Kidney glomerular epithelial cell (primary cell): ENCODE results near the gene LAMTOR5.
"Not testable (repeated sequence)": the region's sequence is repeated elsewhere in the genome, so short reads cannot be mapped to it uniquely, and the experiment has no call there.

ENCODE experiments used
- DNase-seq: peaks from one replicate; lab custom pipeline; 2025; lab: John Stamatoyannopoulos, UW

LAMTOR5 gene

GRCh38 chr1:110426854-110427253 lies 19.4 kb upstream of the LAMTOR5 start:
- no peak for DNase-seq

- DNase-seq, result no peak
Measured at GRCh38 chr1:110425612-110426152, 18.2 kb upstream of the LAMTOR5 start.

DNA sequence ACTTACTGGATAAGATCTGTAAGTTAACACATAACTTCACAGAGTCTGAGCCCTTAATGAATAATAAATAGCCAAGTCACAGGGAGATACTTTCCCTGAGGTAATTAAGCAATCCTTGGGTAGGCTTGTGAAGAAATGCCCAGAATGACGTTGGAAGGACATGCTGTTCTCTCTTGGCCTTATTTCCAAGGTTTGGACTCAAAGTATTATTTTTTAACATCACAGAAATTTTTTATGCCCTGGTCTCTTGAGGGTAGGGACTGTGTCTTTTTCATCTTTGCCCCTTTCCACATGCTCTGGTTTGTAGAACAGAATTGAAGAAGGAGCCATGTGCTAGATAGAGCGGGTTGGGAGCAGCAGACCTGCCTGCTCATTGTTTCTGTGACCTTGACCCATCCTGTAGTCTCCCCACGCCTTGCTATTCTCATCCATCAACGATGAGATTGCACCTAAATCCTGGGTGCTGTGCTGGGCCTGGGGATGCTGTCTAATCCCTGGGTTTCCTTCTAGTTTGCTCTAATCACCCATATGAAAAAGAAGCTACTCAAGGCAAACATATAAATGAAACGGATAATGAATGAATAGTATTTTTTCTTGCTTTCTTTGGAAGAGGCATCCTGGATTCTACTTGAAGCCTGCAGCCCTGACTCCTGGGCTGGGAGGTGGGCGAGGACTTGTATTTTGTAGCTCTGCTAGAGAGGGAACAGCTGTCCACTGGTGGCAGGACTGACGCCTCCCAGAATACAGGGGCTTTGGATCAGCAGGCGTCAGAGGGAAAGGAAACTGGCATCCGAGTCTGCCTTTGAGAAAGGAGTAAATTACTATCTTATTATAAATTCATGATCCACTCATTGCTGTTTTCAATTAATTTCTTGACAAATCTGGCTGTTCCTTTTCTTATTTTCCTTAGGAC lies 17.5 kb upstream of the LAMTOR5 start:
- DNase-seq, result no peak

- no peak for DNase-seq
Measured at GRCh38 chr1:110420874-110421793, 13.6 kb upstream of the LAMTOR5 start.

GRCh38 chr1:110420023-110420662 lies 12.6 kb upstream of the LAMTOR5 start:
- no peak for DNase-seq

GRCh38 chr1:110418729-110419128 lies 11.2 kb upstream of the LAMTOR5 start:
- no peak for DNase-seq

DNA sequence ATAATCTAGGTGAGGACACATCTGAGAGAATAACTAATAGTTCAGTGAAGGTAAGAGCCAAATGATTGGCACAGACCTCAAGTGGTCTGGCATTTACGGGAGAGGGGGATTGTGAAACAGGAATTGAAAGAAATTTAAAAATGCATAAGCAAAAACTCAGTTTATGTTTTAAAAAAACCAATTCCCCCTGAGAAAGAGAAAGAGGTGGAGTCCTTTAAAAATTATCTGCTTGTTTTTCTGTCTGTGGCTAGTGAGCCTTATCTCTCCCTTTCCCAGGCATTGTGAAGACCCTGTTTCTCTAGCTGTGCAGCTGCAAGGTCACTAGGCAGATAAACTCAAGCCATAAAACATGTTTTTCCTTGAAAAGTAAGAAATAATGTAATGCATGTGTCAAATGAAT lies 5.6 kb upstream of the LAMTOR5 start:
- not testable (repeated sequence) for DNase-seq

DNA sequence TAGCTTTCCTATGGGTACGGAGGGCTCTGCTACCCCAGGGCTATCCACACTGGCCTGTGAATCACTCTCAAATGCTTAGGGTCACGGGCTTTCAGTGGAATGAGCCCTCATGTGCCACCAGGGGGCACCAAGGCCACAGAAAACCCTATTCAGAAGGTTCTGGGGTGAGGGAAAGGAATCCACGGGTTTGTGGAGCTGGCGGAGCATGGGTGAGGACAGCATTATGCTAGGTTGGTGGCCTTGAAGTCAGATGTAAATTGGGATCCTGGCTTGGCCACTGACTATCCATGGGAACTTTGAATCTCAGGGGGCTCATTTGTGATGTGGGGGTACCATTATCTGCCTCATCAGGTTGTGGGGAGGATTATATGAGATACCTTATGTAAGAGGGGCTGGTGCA lies 5.1 kb upstream of the LAMTOR5 start:
- peak; percentile 44 for DNase-seq

DNA sequence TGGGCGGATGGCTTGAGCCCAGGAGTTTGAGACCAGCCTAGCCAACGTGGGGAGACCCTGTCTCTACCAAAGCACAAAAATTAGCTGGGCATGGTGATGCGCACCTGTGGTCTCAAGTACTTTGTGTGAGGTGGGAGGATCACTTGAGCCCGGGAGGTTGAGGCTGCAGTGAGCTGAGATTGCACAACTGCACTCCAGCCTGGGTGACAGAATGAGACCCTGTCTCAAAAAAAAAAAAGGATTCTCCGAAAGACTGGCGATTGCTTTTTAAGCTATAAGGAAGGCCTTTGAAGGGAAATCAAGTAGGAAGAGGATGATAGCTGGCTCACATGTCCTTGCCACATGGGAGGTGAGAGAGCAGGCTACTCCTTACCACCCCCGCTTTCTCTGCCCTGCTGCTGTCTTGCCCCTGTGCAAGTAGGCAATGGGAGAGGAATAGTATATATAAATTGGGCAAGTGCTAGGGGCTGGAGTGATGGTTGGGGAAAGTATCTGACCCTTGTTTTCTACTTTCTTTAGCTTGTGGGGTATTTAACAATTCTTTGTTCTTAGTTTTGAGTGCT lies 3.8 kb upstream of the LAMTOR5 start:
- no peak for DNase-seq

- no peak for DNase-seq
Measured at GRCh38 chr1:110409316-110409715, 1.8 kb upstream of the LAMTOR5 start.

DNA sequence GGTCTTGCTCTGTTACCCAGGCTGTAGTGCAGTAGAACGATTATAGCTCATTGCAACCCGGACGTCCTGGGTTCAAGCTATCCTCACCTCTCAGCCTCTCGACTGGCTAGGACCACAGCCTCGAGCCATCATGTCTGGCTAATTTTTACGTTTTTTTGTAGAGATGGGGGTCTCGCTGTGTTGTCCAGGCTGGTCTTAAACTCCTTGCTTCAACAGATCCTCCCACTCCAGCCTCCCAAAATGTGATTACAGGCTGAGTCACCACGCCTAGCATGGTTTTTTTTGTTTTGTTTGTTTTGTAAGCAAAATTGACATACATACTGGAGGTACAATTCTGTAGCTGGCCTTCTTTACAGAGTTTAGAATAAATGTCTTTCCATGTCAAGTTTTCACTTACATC lies 994 bp upstream of the LAMTOR5 start:
- DNase-seq, result no peak

DNA sequence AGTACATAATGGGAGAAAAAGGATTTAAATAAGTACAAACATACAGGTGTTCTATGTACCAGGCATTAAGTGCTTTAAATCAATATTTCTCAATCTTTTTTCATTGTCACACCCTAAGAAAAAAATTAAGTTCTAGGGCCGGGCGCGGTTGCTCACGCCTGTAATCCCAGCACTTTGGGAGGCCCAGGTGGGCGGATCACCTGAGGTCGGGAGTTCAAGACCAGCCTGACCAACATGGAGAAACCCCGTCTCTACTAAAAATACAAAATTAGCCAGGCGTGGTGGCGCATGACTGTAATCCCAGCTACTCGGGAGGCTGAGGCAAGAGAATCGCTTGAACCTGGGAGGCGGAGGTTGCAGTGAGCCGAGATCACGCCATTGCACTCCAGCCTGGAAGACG lies 1.1 kb downstream of the LAMTOR5 start:
- DNase-seq, result not testable (repeated sequence)

- no peak for DNase-seq
Measured at GRCh38 chr1:110404401-110404800, 3.1 kb downstream of the LAMTOR5 start.

DNA sequence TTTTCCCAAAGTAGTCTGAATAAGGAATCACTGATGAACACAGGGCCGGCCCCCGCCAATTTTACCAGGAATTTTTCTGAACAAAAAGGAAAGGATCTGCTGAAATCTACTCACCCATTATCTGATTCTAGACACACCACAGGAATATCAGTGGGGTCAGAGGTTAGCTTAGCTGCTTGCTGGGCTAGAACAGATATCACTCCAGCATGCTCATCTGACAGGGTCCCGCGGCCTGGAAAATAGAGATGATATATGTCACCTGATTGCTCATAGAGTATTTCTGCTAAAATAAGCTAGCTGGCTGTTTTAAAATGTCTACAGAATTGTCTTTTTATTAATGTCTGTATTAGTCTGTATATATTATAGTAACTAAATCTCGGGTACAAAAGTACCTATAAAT lies 3.7 kb downstream of the LAMTOR5 start:
- no peak for DNase-seq

- not testable (repeated sequence) for DNase-seq
Measured at GRCh38 chr1:110396259-110396958, 11.1 kb downstream of the LAMTOR5 start.

- peak; percentile 77 for DNase-seq
Measured at GRCh38 chr1:110394493-110394820, 13.0 kb downstream of the LAMTOR5 start.

GRCh38 chr1:110393691-110394492 lies 13.6 kb downstream of the LAMTOR5 start:
- DNase-seq, result peak; percentile 97

DNA sequence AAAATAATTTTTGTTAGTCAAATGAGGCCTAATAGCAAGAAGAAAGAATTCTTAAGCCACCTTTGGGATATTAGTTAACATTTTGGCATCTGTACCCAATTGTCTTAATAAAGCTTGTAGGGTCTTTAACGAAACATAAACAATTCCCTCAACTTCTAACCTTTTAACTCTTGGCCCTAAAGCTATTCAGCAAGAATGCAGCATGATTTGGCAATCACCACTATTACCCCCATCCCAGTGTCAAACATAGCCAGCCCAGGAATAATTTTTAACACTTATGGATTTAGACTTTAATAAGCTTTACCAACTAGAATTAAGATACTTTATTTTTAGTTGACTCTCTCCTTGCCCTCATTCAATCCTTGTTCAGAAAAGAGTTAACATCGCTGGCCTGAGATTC lies 14.2 kb downstream of the LAMTOR5 start:
- DNase-seq, result no peak

DNA sequence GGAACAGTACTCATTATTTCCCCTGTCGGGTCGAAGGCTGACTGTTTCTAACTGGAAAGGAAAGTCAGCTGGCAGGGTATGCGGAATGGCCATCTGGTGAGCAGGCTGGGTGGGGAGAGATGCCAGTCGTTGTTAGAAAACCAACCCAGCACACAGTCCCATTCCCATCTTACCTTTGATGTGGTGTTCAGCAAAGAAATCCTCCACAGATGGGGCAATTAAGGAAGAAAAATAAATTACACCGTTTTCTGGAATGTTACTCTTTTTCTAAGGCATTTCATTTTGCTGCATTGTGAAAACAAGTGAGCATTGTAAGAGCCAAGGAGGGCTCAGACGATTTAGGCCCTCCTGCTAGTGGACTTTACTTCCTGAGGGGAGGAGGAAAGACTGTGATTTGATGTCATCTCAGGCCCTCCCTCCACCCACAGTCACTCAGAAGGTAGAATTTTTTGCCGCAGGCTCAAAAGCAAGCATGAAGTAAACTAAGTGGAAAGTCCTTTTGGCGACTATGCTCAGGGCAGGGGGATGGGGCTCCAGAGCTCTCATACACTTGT lies 16.7 kb downstream of the LAMTOR5 start, which contains the start of gene SLC16A4:
Gene SLC16A4, minus strand, starts transcription at position 335 of the 554 bp plus-strand sequence. CDS start 1,703 bp downstream, outside the sequence.
- peak; percentile 41 for DNase-seq

DNA sequence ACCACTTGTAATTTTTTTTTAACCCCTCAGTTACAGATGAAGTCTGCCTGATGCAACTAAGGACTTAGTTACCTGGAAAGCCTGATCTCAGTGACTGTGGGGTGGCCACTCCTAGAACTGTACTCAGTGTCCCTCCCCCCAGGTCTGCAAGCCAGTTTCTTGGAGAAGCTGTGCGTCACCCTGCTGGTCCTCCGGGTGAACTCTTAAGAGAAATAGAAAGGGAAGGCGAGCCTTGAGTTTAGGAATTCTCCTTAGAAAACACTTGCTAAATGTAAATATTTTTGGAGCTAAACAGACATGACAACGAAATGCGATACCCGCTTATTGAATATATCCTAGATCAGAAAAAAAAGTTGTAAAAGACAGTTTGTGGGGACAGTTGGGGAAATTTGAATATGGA lies 17.4 kb downstream of the LAMTOR5 start:
- DNase-seq, result no peak
